ENCODE data around the gene MTG2.

MTG2 gene

GRCh38 chr20:62198496-62198895 is 15.7 kb downstream of the MTG2 start:
- peaks cover 15% of the 10 kb centered on the region; the same call in 1 of the 2 replicates for H3F3A ChIP-seq (ENCODE audit: control insufficient read depth, insufficient read depth)
- H3K36me3 ChIP-seq (ENCODE audit: control insufficient read depth, low read length): peaks cover 59% of the 10 kb centered on the region
- no peak overlapping the region for H3K4me2 ChIP-seq (ENCODE audit: low read length)
- H3K4me3 ChIP-seq (ENCODE audit: low read length): no peak overlapping the region
- H3K27me3 ChIP-seq (ENCODE audit: control insufficient read depth, low read length): no peaks in the 10 kb centered on the region
- peaks cover 59% of the 10 kb centered on the region for H3K4me1 ChIP-seq (ENCODE audit: control insufficient read depth, low read length)
- peaks cover 14% of the 10 kb centered on the region for H3K79me2 ChIP-seq (ENCODE audit: control insufficient read depth, low read length)
- H3K27ac ChIP-seq (ENCODE audit: low read depth, low read length): no peak overlapping the region
- no peaks in the 10 kb centered on the region for H3K9me2 ChIP-seq (replicated peaks; ENCODE audit: control insufficient read depth, low read length)
- TF ChIP-seq EZH2phosphoT487 (IDR thresholded peaks at IDR 0.05; ENCODE audit: borderline replicate concordance, low read length): no peak
- no peaks in the 10 kb centered on the region for H3K9me3 ChIP-seq (ENCODE audit: control insufficient read depth, insufficient read depth, low read length)
- H4K20me1 ChIP-seq (ENCODE audit: control insufficient read depth, insufficient read depth, low read depth, low read length): no peaks in the 10 kb centered on the region; the same call in 1 of the 2 replicates

GRCh38 chr20:62198931-62199330 is 16.1 kb downstream of the MTG2 start:
- Histone ChIP-seq H3K4me3 (ENCODE audit: low read length) (no peak overlapping the region), H3K4me2 (ENCODE audit: low read length) (no peak overlapping the region), H3F3A (ENCODE audit: control insufficient read depth, insufficient read depth) (peaks cover 15% of the 10 kb centered on the region; the same call in 1 of the 2 replicates), H3K9me3 (ENCODE audit: control insufficient read depth, insufficient read depth, low read length) (no peaks in the 10 kb centered on the region), H3K79me2 (ENCODE audit: control insufficient read depth, low read length) (peaks cover 12% of the 10 kb centered on the region), H3K36me3 (ENCODE audit: control insufficient read depth, low read length) (peaks cover 59% of the 10 kb centered on the region), H3K27ac (ENCODE audit: low read depth, low read length) (no peak overlapping the region), H3K9me2 (replicated peaks; ENCODE audit: control insufficient read depth, low read length) (no peaks in the 10 kb centered on the region), H4K20me1 (ENCODE audit: control insufficient read depth, insufficient read depth, low read depth, low read length) (no peaks in the 10 kb centered on the region; the same call in 1 of the 2 replicates), H3K4me1 (ENCODE audit: control insufficient read depth, low read length) (peaks cover 60% of the 10 kb centered on the region), H3K27me3 (ENCODE audit: control insufficient read depth, low read length) (no peaks in the 10 kb centered on the region)
- TF ChIP-seq CTCF (IDR thresholded peaks at IDR 0.05; ENCODE audit: low read depth, low read length, poor library complexity, severe bottlenecking) (no peak), EZH2phosphoT487 (IDR thresholded peaks at IDR 0.05; ENCODE audit: borderline replicate concordance, low read length) (no peak)

GRCh38 chr20:62200491-62201172 is 17.8 kb downstream of the MTG2 start:
- H4K20me1 ChIP-seq (ENCODE audit: control insufficient read depth, insufficient read depth, low read depth, low read length): no peaks in the 10 kb centered on the region; the same call in 1 of the 2 replicates
- no peaks in the 10 kb centered on the region for H3K9me3 ChIP-seq (ENCODE audit: control insufficient read depth, insufficient read depth, low read length)
- no peak for TF ChIP-seq EZH2phosphoT487 (IDR thresholded peaks at IDR 0.05; ENCODE audit: borderline replicate concordance, low read length)
- TF ChIP-seq CTCF (IDR thresholded peaks at IDR 0.05; ENCODE audit: low read depth, low read length, poor library complexity, severe bottlenecking): no peak
- peak overlapping the region; percentile 72 for H3K4me2 ChIP-seq (ENCODE audit: low read length)
- H3K79me2 ChIP-seq (ENCODE audit: control insufficient read depth, low read length): peaks cover 6% of the 10 kb centered on the region
- H3F3A ChIP-seq (ENCODE audit: control insufficient read depth, insufficient read depth): 0 out of 2 replicates have a peak, but pooled peaks cover 13% of the 10 kb centered on the region
- peaks cover 43% of the 10 kb centered on the region for H3K4me1 ChIP-seq (ENCODE audit: control insufficient read depth, low read length)
- no peaks in the 10 kb centered on the region for H3K27me3 ChIP-seq (ENCODE audit: control insufficient read depth, low read length)
- H3K9me2 ChIP-seq (replicated peaks; ENCODE audit: control insufficient read depth, low read length): no peaks in the 10 kb centered on the region
- H3K36me3 ChIP-seq (ENCODE audit: control insufficient read depth, low read length): peaks cover 53% of the 10 kb centered on the region
- H3K27ac ChIP-seq (ENCODE audit: low read depth, low read length): peak overlapping the region; percentile 83
- peak overlapping the region; percentile 66 for H3K4me3 ChIP-seq (ENCODE audit: low read length)
